ACC112 (cell line): ENCODE measurements around the gene TMEM132C.
"Not testable (repeated sequence)": the region's sequence is repeated elsewhere in the genome, so short reads cannot be mapped to it uniquely, and the experiment has no call there.

Experiments used
- H2AFZ ChIP-seq: fragments of 200-600 bp; sonication (generic); one replicate; pipeline ENCODE4 v1.6.0; 2017; ENCODE audit warnings: antibody characterized with exemption, low read length; ENCODE audit not compliant: unreplicated experiment
- H3K27ac ChIP-seq: fragments of 200-600 bp; sonication (generic); 2 replicates; pipeline ENCODE4 v1.5.1; 2014; ENCODE audit warnings: low read depth, mild to moderate bottlenecking, antibody characterized with exemption, low read length, moderate library complexity
- H3K27me3 ChIP-seq: fragments of 200-600 bp; sonication (generic); 2 replicates; pipeline ENCODE4 v1.6.1; 2014; ENCODE audit warnings: mild to moderate bottlenecking, antibody characterized with exemption, low read length, moderate library complexity, mixed read lengths; ENCODE audit not compliant: insufficient read depth
- H3K36me3 ChIP-seq: fragments of 200-600 bp; sonication (generic); 2 replicates; pipeline ENCODE4 v1.6.1; 2016; ENCODE audit warnings: mild to moderate bottlenecking, antibody characterized with exemption, low read length, moderate library complexity, mixed read lengths; ENCODE audit not compliant: insufficient read depth
- H3K4me1 ChIP-seq: fragments of 200-600 bp; sonication (generic); one replicate; pipeline ENCODE4 v1.6.1; 2016; ENCODE audit warnings: low read length, mixed read lengths; ENCODE audit not compliant: insufficient read depth, unreplicated experiment, control insufficient read depth
- H3K4me3 ChIP-seq: fragments of 200-600 bp; sonication (generic); 2 replicates; pipeline ENCODE4 v1.5.1; 2014; ENCODE audit warnings: mild to moderate bottlenecking, low read depth, low read length
- H3K79me2 ChIP-seq: fragments of 200-600 bp; sonication (generic); one replicate; pipeline ENCODE4 v1.6.0; 2016; ENCODE audit warnings: low read length; ENCODE audit not compliant: control insufficient read depth, unreplicated experiment, insufficient read depth

TMEM132C gene

DNA sequence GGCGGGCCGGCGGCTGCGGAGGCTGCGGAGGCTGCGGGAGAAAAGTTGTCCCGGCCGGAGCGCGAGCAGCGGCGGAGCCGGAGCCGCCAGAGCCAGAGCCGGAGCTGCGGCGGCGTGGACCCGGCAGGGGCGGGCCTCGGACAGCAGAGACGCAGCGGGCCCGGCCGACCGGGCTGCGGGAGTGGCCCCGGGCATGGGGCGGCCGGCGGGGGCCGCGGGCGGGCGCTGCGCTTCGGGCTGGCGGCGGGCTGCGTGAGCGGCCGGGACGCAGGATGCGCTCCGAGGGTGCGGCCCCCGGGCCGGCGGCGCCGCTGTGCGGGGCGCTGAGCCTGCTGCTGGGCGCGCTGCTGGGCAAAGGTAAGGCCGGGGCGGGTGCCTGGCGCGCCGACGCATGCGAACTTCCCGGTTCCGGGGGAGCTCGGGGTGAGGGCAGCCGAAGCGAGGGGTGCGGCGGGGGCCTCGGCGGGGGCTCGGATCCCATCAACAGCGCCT, at the start of gene TMEM132C:
Gene TMEM132C (plus strand): TSS at position 40 of the 492 bp plus-strand sequence. CDS start 233 bp downstream, at position 273.
- H3K4me3 ChIP-seq = no peak within 1 kb of the TSS
- H2AFZ ChIP-seq = no peak within 1 kb of the TSS
- H3K27ac ChIP-seq = no peak within 1 kb of the TSS

DNA sequence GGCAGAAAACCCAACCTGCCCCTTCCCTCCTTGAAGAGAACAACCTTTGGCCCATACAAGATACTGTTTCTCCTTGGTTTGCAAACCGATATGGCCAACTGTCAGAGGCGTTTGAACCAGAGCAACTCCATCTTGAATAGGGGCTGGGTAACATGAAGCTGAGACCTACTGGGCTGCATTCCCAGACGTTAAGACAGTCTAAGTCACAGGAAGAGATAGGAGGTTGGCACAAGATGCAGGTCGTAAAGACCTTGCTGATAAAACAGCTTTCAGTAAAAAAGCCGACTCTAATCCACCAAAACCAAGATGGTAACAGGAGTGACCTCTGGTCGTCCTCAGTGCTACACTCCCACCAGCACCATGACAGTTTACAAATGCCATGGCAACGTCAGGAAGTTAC, 42.7 kb upstream of the TMEM132C start:
- Histone ChIP-seq H3K4me1 (no peaks in the 10 kb centered on the region), H2AFZ (no peak overlapping the region), H3K4me3 (no peak overlapping the region), H3K36me3 (no peaks in the 10 kb centered on the region), H3K27me3 (no peaks in the 10 kb centered on the region), H3K27ac (no peak overlapping the region), H3K79me2 (no peaks in the 10 kb centered on the region)

More for the DNA sequence above, at the start of gene TMEM132C:
- H3K36me3 ChIP-seq = no peaks in the 10 kb centered on the region
- no peaks in the 10 kb centered on the region for H3K79me2 ChIP-seq
- H3K4me1 ChIP-seq = no peaks in the 10 kb centered on the region
- peaks cover 19% of the 10 kb centered on the region for H3K27me3 ChIP-seq

DNA sequence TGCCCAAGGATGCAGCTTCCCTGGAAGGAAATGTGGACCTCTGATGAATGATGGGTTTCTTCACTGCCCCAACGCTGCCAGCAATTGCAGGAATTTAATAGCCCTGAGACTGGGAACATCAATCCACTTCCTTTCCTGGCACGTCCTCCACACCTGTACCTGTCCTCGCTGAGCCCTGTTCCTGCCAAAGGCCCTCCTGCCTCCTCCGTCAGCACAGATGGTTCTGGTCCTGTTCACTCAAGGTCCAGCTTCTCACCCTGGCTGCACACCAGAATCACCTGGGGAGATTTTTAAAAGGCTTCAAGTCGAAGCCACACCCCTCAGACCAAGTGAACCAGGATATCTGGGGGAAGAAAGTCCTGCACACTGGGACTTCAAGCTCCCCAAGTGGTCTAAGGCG, 38.4 kb upstream of the TMEM132C start:
- no peaks in the 10 kb centered on the region for H3K79me2 ChIP-seq
- no peaks in the 10 kb centered on the region for H3K4me1 ChIP-seq
- H3K27me3 ChIP-seq = no peaks in the 10 kb centered on the region
- H3K4me3 ChIP-seq = no peak overlapping the region
- H3K36me3 ChIP-seq = no peaks in the 10 kb centered on the region
- no peak overlapping the region for H3K27ac ChIP-seq
- no peak overlapping the region for H2AFZ ChIP-seq

DNA sequence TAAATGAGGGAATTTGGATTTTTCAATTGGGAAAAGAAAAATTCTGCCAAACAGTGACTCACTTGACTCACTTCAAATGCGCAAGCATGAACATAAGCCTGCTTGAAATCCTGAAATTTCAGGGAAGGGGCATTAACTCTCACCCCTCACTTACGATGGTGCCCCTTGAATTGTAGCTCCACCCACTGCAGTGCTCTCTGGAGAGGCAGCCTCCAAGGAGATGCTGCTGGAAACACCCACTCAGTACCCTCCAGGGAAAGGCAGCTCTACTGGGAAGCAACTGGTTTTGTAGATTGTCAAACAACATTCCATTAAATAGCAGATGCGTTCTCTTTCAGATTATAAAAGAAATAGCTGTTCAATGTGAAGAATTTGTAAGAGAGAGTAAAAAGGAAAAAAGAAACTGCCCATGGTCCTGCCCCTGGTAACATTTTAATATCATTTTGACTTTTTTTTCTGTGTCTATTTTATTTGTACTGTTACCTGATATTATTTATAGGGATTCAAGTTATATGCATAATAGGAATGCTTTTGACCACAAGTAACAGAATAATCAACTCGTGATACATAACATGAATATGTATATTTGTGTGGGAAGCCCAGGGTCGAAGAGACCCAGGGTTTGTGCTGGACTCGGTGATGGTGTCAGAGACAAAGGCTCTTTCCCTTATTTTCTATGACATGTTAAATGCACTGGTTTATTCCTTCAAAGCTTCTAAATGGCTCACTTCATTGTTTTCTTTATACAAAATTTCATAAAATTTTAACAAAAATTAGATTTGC, 31.1 kb upstream of the TMEM132C start:
- H3K79me2 ChIP-seq = no peaks in the 10 kb centered on the region
- no peak overlapping the region for H3K27ac ChIP-seq
- H3K4me3 ChIP-seq = no peak overlapping the region
- no peaks in the 10 kb centered on the region for H3K36me3 ChIP-seq
- H3K4me1 ChIP-seq = no peaks in the 10 kb centered on the region
- H2AFZ ChIP-seq = no peak overlapping the region
- no peaks in the 10 kb centered on the region for H3K27me3 ChIP-seq

DNA sequence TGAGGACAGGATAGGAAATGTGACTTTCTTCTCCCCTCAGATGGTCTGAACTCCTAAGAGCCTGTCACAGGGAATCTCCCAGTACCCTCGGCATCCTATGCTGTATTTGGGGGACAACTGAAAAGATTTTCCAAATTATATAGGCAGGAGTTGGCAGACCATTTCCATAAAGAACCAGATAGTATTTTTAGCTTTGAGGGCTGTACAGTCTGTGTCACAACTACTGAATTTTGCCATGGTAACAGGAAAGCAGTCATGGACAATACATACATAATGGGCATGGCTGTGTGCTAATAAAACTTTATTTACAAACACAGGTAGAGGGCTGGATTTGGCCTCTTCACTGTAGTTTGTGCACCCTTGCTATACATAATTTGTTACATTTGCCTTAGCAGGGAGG, 30.4 kb upstream of the TMEM132C start:
- Histone ChIP-seq H3K79me2 (no peaks in the 10 kb centered on the region), H3K4me3 (no peak overlapping the region), H3K4me1 (no peaks in the 10 kb centered on the region), H3K27me3 (no peaks in the 10 kb centered on the region), H3K36me3 (no peaks in the 10 kb centered on the region), H3K27ac (no peak overlapping the region), H2AFZ (no peak overlapping the region)

DNA sequence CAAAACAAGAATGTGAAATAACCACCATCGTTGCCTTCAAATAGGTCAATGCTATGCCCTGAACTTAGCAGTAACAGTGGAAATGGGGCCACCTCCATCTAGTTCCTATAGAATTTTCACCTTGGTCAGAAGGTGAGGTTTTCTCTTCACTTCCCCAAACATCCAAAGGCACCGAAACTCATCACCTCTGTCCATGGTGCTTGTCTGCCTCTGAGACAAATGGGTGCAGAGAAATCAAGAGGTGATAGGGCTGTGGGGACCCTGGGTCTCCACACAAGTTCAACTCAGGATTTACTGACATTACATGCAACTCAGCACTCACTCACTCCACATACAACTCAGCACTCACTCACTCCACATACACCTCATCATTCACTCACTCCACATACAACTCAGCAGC, 26.2 kb upstream of the TMEM132C start:
- Histone ChIP-seq H2AFZ (no peak overlapping the region), H3K4me3 (no peak overlapping the region), H3K27me3 (no peaks in the 10 kb centered on the region), H3K79me2 (no peaks in the 10 kb centered on the region), H3K36me3 (no peaks in the 10 kb centered on the region), H3K4me1 (no peaks in the 10 kb centered on the region), H3K27ac (no peak overlapping the region)

DNA sequence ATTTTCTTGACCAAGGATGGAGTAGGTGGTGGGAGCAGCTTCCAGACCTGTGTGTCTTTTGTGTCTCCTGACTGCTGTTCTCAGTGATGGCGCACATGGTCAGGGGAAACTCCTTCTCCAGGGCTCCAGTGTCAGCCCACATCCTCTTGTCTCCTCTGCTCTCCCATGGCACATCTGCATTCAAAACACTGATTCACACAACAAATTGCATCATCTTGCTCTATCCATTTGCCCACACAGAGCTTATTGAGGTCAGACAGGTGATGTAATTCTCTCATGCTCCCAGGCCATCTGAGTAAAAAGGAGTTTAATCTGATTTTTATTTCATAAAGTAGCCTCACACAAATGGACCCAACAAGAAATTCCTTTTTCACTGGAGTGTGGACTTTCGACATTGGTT, 21.8 kb upstream of the TMEM132C start:
- Histone ChIP-seq H3K79me2 (no peaks in the 10 kb centered on the region), H3K4me3 (no peak overlapping the region), H2AFZ (no peak overlapping the region), H3K27ac (no peak overlapping the region), H3K4me1 (no peaks in the 10 kb centered on the region), H3K27me3 (no peaks in the 10 kb centered on the region), H3K36me3 (no peaks in the 10 kb centered on the region)

DNA sequence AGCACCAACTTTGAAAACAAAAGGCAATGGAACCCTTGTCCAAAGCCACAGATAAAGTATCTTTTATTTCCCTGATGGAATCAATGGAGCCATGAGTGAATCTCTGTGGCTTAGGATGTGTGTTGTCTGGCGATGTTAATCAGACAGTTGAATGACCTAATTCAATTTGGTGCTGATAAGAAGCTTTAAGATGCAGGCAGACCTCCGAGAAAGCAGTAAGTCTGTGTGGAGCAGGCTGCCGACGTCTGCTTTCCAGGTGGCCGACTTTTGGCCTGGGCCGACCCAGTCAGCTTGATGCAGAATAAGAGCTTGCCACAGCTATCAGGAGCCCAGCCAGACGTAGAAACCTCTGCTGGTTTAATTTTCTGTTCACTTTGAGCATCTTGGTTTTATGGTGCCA, 21.1 kb upstream of the TMEM132C start:
- no peaks in the 10 kb centered on the region for H3K4me1 ChIP-seq
- H3K27me3 ChIP-seq = no peaks in the 10 kb centered on the region
- H3K36me3 ChIP-seq = no peaks in the 10 kb centered on the region
- no peak overlapping the region for H3K4me3 ChIP-seq
- H3K79me2 ChIP-seq = no peaks in the 10 kb centered on the region
- H2AFZ ChIP-seq = no peak overlapping the region
- H3K27ac ChIP-seq = no peak overlapping the region

DNA sequence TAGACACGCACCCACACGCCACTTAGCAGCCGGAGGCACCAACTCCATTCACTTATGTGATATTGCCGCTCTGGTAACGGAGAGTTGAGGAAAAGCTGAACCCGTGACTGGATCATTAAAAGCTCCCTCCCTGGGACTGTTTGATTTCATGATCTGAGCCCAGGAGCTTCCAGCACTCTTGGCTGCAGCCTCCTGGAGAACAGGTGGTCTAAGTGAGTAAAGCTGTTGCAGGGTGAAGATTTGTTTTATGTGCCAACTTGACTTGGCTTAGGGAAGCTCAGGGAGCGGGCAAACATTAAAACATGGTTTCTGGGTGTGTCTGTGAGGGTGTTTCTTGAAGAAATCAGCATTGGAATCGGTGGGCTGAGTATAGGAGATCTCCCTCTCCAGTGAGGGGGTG, 16.9 kb upstream of the TMEM132C start:
- Histone ChIP-seq H3K36me3 (no peaks in the 10 kb centered on the region), H3K27me3 (no peaks in the 10 kb centered on the region), H3K4me3 (no peak overlapping the region), H2AFZ (no peak overlapping the region), H3K27ac (no peak overlapping the region), H3K79me2 (no peaks in the 10 kb centered on the region), H3K4me1 (no peaks in the 10 kb centered on the region)

DNA sequence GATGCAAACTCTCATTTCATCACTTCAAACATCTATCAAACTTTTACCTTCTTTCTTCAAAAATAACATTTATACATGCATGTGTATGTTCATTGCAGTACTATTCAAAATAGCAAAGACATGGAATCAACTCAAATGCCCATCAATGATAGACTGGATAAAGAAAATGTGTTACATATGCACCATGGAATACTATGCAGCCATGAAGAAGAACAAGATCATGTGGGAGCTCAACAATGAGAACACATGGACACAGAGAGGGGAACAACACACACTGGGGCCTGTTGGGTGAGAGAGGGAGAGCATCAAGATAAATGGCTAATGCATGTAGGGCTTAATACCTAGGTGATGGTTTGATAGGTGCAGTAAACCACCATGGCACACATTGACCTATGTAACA, 13.1 kb upstream of the TMEM132C start:
- not testable (repeated sequence) for H3K4me3 ChIP-seq, H2AFZ ChIP-seq, H3K4me1 ChIP-seq, H3K36me3 ChIP-seq, H3K79me2 ChIP-seq, H3K27me3 ChIP-seq, H3K27ac ChIP-seq

DNA sequence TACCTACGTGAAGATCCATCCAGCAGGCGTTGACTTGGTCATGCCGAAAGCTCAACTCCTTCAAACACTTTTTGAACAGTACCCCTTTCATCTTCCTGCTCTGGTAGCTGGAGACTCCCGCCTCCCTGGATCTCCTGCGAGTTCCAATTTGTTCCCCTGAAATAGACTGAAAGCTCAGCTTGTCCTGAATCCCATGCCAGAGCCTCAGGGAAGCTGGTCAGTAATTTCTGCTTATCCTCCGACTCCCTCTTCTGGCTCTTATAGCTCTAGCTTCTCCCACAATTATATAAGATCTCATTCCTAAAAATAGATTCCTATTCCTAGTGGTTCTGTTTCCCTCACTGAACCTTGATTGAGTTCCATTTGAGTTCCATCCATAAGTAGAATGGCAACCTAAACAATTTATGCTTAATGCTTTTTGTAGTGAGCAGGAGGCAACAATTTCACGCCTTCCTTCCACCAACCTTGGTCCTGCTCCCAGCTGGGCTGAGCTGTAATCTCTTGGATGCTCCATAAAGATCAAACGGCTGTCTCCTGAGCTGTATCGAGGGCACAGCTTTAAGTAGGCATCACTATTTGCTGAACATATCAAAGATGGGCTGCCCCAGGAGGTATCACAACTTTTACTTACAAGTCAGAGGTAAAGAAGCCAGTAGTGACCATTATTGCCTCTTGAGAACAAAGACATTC, 8.0 kb upstream of the TMEM132C start:
- Histone ChIP-seq H3K4me3 (no peak overlapping the region), H3K27ac (no peak overlapping the region), H3K79me2 (no peaks in the 10 kb centered on the region), H3K4me1 (no peaks in the 10 kb centered on the region), H2AFZ (no peak overlapping the region), H3K27me3 (no peaks in the 10 kb centered on the region), H3K36me3 (no peaks in the 10 kb centered on the region)
